ENCODE results near the gene TTC7B. TPM values are rescaled to one million over a fixed set of nuclear protein-coding genes. Genes with fewer than 3 reads are reported as not detected.

The TTC7B gene
- total RNA-seq, 1 donor from 2014 or later, result 40.3 TPM

DNA sequence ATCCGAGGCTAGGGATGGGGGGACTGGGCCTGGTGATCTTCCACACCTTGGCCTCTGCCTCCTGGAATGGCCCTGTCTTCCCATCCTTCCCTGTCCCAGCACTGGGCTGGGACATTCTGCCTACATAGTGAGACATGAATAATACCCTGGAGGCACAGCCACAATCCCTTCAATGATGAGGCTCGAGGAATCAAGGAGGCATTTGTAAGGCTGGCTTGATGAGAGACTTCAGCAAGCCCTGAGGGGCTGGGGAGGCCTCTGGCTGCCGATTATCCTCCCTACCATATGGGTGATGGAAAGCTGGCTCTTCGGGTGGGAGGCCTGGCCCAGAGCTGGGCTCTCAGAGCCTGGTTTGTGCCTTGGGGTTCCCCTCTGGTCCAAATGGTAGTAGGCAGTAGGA is 326.9 kb downstream of the TTC7B start:
- Mint-ChIP-seq H3K4me3 (ENCODE audit: unreplicated experiment) (no peak overlapping the region), H3K27ac (ENCODE audit: unreplicated experiment) (no peak overlapping the region), H3K36me3 (ENCODE audit: low read depth) (no peaks in the 10 kb centered on the region), H3K9me3 (ENCODE audit: low read depth) (no peaks in the 10 kb centered on the region), H3K27me3 (ENCODE audit: low read depth) (peaks cover 2% of the 10 kb centered on the region), H3K4me1 (ENCODE audit: low read depth) (peaks cover 30% of the 10 kb centered on the region)
- DNase-seq (ENCODE audit: low spot score), result peak; percentile 56
- TF ChIP-seq, protein P1, sequence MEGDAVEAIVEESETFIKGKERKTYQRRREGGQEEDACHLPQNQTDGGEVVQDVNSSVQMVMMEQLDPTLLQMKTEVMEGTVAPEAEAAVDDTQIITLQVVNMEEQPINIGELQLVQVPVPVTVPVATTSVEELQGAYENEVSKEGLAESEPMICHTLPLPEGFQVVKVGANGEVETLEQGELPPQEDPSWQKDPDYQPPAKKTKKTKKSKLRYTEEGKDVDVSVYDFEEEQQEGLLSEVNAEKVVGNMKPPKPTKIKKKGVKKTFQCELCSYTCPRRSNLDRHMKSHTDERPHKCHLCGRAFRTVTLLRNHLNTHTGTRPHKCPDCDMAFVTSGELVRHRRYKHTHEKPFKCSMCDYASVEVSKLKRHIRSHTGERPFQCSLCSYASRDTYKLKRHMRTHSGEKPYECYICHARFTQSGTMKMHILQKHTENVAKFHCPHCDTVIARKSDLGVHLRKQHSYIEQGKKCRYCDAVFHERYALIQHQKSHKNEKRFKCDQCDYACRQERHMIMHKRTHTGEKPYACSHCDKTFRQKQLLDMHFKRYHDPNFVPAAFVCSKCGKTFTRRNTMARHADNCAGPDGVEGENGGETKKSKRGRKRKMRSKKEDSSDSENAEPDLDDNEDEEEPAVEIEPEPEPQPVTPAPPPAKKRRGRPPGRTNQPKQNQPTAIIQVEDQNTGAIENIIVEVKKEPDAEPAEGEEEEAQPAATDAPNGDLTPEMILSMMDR (IDR thresholded peaks at IDR 0.05), result no peak

DNA sequence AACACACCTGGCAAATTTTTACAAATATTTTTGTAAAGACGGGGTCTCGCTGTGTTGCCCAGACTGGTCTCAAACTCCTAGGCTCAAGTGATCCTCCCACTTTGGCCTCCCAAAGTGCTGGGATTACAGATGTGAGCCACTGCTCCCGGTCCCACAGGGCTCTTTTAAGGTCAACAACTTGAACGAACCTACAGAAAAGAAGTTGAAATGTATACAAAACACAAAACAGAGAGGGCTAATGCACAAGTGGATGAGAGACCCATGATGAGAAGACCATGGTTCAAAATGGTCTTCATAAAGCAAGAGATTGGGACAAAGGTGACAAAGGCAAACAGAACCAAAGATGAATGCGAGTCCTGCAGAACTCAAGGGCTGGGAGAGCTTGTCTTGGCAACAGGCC is 328.0 kb downstream of the TTC7B start:
- peak; percentile 12 for DNase-seq (ENCODE audit: low spot score)
- TF ChIP-seq, protein P1 (IDR thresholded peaks at IDR 0.05), result no peak

DNA sequence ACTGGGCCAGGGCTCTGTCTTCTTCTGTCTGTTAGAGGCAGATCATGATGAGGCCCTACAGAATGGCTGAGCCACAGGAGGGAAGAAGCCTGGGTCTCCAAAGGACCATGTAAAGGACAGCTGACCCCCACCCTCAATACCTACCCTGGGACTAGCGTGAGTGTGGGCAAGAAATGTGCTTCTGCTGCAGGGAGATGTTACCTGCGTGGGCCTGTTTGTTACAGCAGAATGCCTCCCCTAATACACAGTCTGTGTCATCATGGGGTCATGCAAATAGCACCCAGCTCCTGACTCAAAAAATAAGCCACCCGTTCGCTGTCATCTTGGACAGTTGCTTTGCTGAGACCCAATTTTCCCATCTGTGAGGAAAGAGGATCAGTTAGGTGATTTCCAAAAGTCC is 328.8 kb downstream of the TTC7B start:
- Mint-ChIP-seq H3K27ac (ENCODE audit: unreplicated experiment) (no peak overlapping the region), H3K4me1 (ENCODE audit: low read depth) (peaks cover 30% of the 10 kb centered on the region), H3K9me3 (ENCODE audit: low read depth) (peaks cover 1% of the 10 kb centered on the region), H3K36me3 (ENCODE audit: low read depth) (no peaks in the 10 kb centered on the region), H3K27me3 (ENCODE audit: low read depth) (peaks cover 5% of the 10 kb centered on the region), H3K4me3 (ENCODE audit: unreplicated experiment) (no peak overlapping the region)
- TF ChIP-seq, protein P1 (IDR thresholded peaks at IDR 0.05), result no peak
- DNase-seq (ENCODE audit: low spot score), result peak; percentile 21

More for the DNA sequence above, 328.0 kb downstream of the TTC7B start:
- peaks cover 30% of the 10 kb centered on the region for H3K4me1 Mint-ChIP-seq (ENCODE audit: low read depth)
- H3K27ac Mint-ChIP-seq (ENCODE audit: unreplicated experiment), result no peak overlapping the region
- peaks cover 5% of the 10 kb centered on the region for H3K27me3 Mint-ChIP-seq (ENCODE audit: low read depth)
- H3K4me3 Mint-ChIP-seq (ENCODE audit: unreplicated experiment), result no peak overlapping the region
- no peaks in the 10 kb centered on the region for H3K9me3 Mint-ChIP-seq (ENCODE audit: low read depth)
- no peaks in the 10 kb centered on the region for H3K36me3 Mint-ChIP-seq (ENCODE audit: low read depth)

DNA sequence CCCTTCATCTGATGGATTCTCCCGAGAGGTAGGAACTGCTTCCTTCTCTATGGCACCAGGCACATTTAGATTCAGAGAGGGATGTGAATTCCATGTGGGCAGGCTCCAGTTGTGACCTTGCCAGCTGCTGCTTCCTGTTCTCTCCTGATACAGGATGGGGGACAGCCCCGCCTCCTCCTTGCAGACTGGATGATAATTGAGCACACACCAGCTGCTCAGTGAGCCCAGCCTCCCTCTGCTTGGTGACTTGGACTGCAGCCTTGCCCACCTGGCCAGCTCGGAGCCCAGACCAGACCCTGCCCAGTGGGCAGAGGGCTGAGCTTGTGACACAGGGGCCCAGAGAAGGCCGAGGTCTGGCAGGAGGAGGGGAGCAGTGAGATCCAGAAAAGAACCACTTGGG is 329.2 kb downstream of the TTC7B start:
- no peak overlapping the region for H3K27ac Mint-ChIP-seq (ENCODE audit: unreplicated experiment)
- peaks cover 4% of the 10 kb centered on the region for H3K9me3 Mint-ChIP-seq (ENCODE audit: low read depth)
- H3K27me3 Mint-ChIP-seq (ENCODE audit: low read depth), result peaks cover 5% of the 10 kb centered on the region
- no peak overlapping the region for H3K4me3 Mint-ChIP-seq (ENCODE audit: unreplicated experiment)
- TF ChIP-seq, protein P1 (IDR thresholded peaks at IDR 0.05), result no peak
- H3K4me1 Mint-ChIP-seq (ENCODE audit: low read depth), result peaks cover 28% of the 10 kb centered on the region
- DNase-seq (ENCODE audit: low spot score), result peak; percentile 69
- no peaks in the 10 kb centered on the region for H3K36me3 Mint-ChIP-seq (ENCODE audit: low read depth)

DNA sequence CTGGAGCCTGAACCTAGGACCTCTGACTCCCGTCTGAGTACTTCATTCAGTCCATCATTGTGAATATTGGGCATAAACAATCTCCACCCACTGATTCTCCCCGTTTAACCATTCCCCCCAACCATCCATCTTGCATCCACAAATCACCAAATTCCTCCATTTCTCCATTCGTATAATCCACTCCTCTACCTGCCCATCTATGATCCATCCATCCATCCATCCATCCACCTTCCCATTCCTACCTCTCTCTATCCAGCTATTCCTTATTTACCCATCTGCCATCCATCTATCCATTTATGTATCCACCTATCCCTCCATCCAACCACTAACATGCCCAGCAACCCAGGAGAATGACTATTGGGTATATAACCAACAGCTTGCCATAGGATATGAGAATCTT is 331.9 kb downstream of the TTC7B start:
- peaks cover 9% of the 10 kb centered on the region for H3K4me1 Mint-ChIP-seq (ENCODE audit: low read depth)
- no peak overlapping the region for H3K4me3 Mint-ChIP-seq (ENCODE audit: unreplicated experiment)
- peaks cover 4% of the 10 kb centered on the region for H3K9me3 Mint-ChIP-seq (ENCODE audit: low read depth)
- TF ChIP-seq, protein P1 (IDR thresholded peaks at IDR 0.05), result no peak
- H3K27me3 Mint-ChIP-seq (ENCODE audit: low read depth), result peaks cover 20% of the 10 kb centered on the region
- no peak overlapping the region for H3K27ac Mint-ChIP-seq (ENCODE audit: unreplicated experiment)
- DNase-seq (ENCODE audit: low spot score), result no peak
- H3K36me3 Mint-ChIP-seq (ENCODE audit: low read depth), result no peaks in the 10 kb centered on the region
